ENCODE data around the gene HMG20A. TPM values are rescaled to one million over a fixed set of nuclear protein-coding genes. Genes with fewer than 3 reads are reported as not detected.

HMG20A gene
- polyA plus RNA-seq, 12 donors, result 45.5 to 66.5 (median 55.8) TPM; not detected in 1

Other genes with a start within 250 kb of the HMG20A start
- gene PEAK1, start 784 bp upstream of the HMG20A start, polyA plus RNA-seq (ENCODE audit: insufficient read length in 12 of 12), result 10 to 100 TPM in 11 of 12 donors, not detected in 1; 30.1 to 62.5 (median 38.3) TPM
- 10 to 100 TPM in 5 of 12 donors, 1 to 10 TPM in 6, not detected in 1; 6.1 to 30.9 (median 9.7) TPM for gene LINGO1, start 212.0 kb downstream of the HMG20A start, polyA plus RNA-seq (ENCODE audit: insufficient read length in 12 of 12)

Measured in muscle of arm (tissue), 12 donors.